COLO829 (cell line): Measurements from ENCODE around the gene H2BK1.

ENCODE experiments used
- DNase-seq: peaks from one replicate; pipeline ENCODE4 v3.0.0; 2012; ENCODE audit warnings: low spot score

H2BK1 gene

GRCh38 chr7:151232091-151232916 is 22.0 kb upstream of the H2BK1 start, which contains the start of gene CHPF2:
Gene CHPF2 (plus strand): TSS chr7:151232483. CDS start chr7:151234012, 1,529 bp downstream.
- DNase-seq, result peak; percentile 78

- no peak for DNase-seq
These were observed 20.8 kb upstream of the H2BK1 start for GRCh38 chr7:151231080-151231479.

GRCh38 chr7:151229249-151229648 is 19.0 kb upstream of the H2BK1 start:
- DNase-seq, result no peak

GRCh38 chr7:151228024-151228866 is 18.0 kb upstream of the H2BK1 start:
- no peak for DNase-seq

GRCh38 chr7:151226875-151227782 is 16.8 kb upstream of the H2BK1 start, which contains the start of gene ABCF2:
Gene ABCF2 (minus strand): TSS chr7:151227205. CDS start chr7:151226458, 747 bp downstream.
- peak; percentile 97 for DNase-seq

- no peak for DNase-seq
These were observed 16.2 kb upstream of the H2BK1 start for GRCh38 chr7:151226560-151226874.

- no peak for DNase-seq
These were observed 15.7 kb upstream of the H2BK1 start for GRCh38 chr7:151225948-151226510.

GRCh38 chr7:151223728-151224127 is 13.4 kb upstream of the H2BK1 start:
- no peak for DNase-seq

GRCh38 chr7:151218170-151218569 is 7.9 kb upstream of the H2BK1 start:
- no peak for DNase-seq

- no peak for DNase-seq
These were observed 5.1 kb upstream of the H2BK1 start for GRCh38 chr7:151215396-151215795.

- no peak for DNase-seq
These were observed 3.5 kb upstream of the H2BK1 start for GRCh38 chr7:151213826-151214225.

GRCh38 chr7:151212626-151213025 is 2.3 kb upstream of the H2BK1 start:
- no peak for DNase-seq

GRCh38 chr7:151211155-151211772 is 976 bp upstream of the H2BK1 start:
- DNase-seq, result no peak

GRCh38 chr7:151209588-151209987 is 700 bp downstream of the H2BK1 start:
- no peak for DNase-seq

- DNase-seq, result no peak
These were observed 1.9 kb downstream of the H2BK1 start for GRCh38 chr7:151208253-151208862.

- no peak for DNase-seq
These were observed 2.5 kb downstream of the H2BK1 start for GRCh38 chr7:151207804-151208203.

- no peak for DNase-seq
These were observed 3.0 kb downstream of the H2BK1 start for GRCh38 chr7:151207315-151207714.

GRCh38 chr7:151206914-151207313 is 3.4 kb downstream of the H2BK1 start:
- no peak for DNase-seq

- DNase-seq, result no peak
These were observed 4.6 kb downstream of the H2BK1 start for GRCh38 chr7:151205730-151206129.

- DNase-seq, result no peak
These were observed 5.8 kb downstream of the H2BK1 start for GRCh38 chr7:151204383-151205032.
